Sigmoid colon (tissue), 7 donors: ENCODE measurements around the gene CHID1. TPM values are rescaled to one million over a fixed set of nuclear protein-coding genes. Genes with fewer than 3 reads are reported as not detected.

Experiments used
- DNase-seq: peaks from one replicate; pipeline ENCODE4 v3.0.0-alpha.2; 2019
- H3K27ac ChIP-seq, 4 donors: fragments of 200-600 bp; sonication (generic); one replicate each; pipeline ENCODE4 v1.5.1; 2016 to 2019; ENCODE audit warnings: mild to moderate bottlenecking in 1 of 4
- H3K27me3 ChIP-seq, 3 donors: fragments of 200-600 bp; sonication (generic); one replicate each; pipeline ENCODE4 v1.5.1; 2019; ENCODE audit warnings: mild to moderate bottlenecking in 1 of 3
- H3K36me3 ChIP-seq, 4 donors: fragments of 200-600 bp; sonication (generic); one replicate each; pipeline ENCODE4 v1.5.1; 2016 to 2019
- H3K4me1 ChIP-seq, 4 donors: fragments of 200-600 bp; sonication (generic); one replicate each; pipeline ENCODE4 v1.5.1; 2017 to 2019
- H3K4me3 ChIP-seq, 4 donors: fragments of 200-600 bp; sonication (generic); one replicate each; pipeline ENCODE4 v1.5.1; 2017 to 2019; ENCODE audit warnings: mild to moderate bottlenecking in 2 of 4, moderate library complexity in 1 of 4
- H3K9me3 ChIP-seq, 4 donors: fragments of 200-600 bp in 3 of 4; sonication (generic) in 3 of 4; one replicate each; pipeline versions ENCODE4 v1.5.1 to v1.6.1; 2013 to 2019
- EP300 ChIP-seq, 4 donors: sonication (generic); formaldehyde crosslinking; IDR thresholded peaks; one replicate each; pipeline ENCODE4 v1.6.1; 2017; ENCODE audit warnings: antibody characterized with exemption in 4 of 4
- POLR2A ChIP-seq, 2 donors: fragments of 450-650 bp; IDR thresholded peaks; one replicate each; pipeline ENCODE4 v1.6.1; 2016; ENCODE audit warnings: antibody characterized with exemption in 2 of 2, mild to moderate bottlenecking in 2 of 2, moderate library complexity in 2 of 2
- POLR2AphosphoS5 ChIP-seq, 4 donors: sonication (generic); formaldehyde crosslinking; IDR thresholded peaks; one replicate each; pipeline ENCODE4 v1.6.1; 2017; ENCODE audit warnings: antibody characterized with exemption in 4 of 4
- WGBS, 2 donors: extraction: QIAGEN DNeasy Blood & Tissue Kit; methylation state at CpG; one replicate each; pipeline ENCODE4 v1.1.7; 2013; 5-methylcytosine and 5-hydroxymethylcytosine counted together
- intact Hi-C: fragments of 100-400 bp; cut with DNase I; formaldehyde crosslinking; loops from one replicate; pipeline ENCODE4 v1.15.1; 2023
- polyA plus RNA-seq, 3 donors: library from polyadenylated mRNA; stranded (reverse); fragments of 200-250 nt; gene quantifications; one replicate each; pipeline ENCODE4 v1.2.3, GENCODE V29; 2013
- total RNA-seq, 4 donors: library from RNA; depleted of rRNA; stranded (reverse); fragments of >200 nt; gene quantifications; one replicate each; pipeline ENCODE4 v1.1.0, GENCODE V29; 2016
- TF ChIP-seq, protein P1 (sequence below), 4 experiments: fragments of 450-650 bp in 3 of 4; fragments of 200-600 bp in 1 of 4; IDR thresholded peaks; one replicate each; pipeline ENCODE4 v1.5.1; 2016 to 2019; ENCODE audit warnings: antibody characterized with exemption in 4 of 4, mild to moderate bottlenecking in 3 of 4, moderate library complexity in 2 of 4
- donor health status: healthy with polysubstance abuse.
- donor health status: Bipolar disorder and iron deficiency.
- donor health status: healthy.

Gene CHID1
- total and polyA plus RNA-seq, 7 donors, result 16.9 to 52.3 (median 47.1) TPM

DNA sequence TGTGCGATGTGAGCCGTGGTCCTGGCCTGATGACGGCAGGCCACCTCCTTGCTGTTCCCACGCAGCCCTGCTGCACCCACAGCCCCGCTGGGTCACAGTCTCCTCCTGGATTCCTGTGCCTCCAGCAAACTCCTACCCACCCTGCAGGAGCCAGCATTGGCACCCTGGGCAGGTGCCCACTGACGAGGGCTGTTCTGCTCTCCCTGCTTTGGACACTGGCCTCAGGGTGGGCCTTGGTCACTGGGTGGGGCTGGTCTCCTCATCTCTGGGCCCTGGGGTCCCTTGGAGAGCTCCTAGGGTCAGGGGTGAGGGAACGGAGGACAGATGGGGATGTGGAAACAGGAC is 55.3 kb downstream of the CHID1 start:
- 86 to 89% methylated on average over 7 of the region's 7 CpGs for WGBS, 2 donors
- Histone ChIP-seq H3K4me1 (peaks cover 0 to 26% (median 21%) of the 10 kb centered on the region in 4 donors), H3K9me3 (no peaks in the 10 kb centered on the region), H3K27ac (no peak overlapping the region), H3K4me3 (no peak overlapping the region), H3K36me3 (peaks cover 0 to 7% (median 0%) of the 10 kb centered on the region in 4 donors), H3K27me3 (peaks cover 0 to under 1% (median 0%) of the 10 kb centered on the region in 3 donors)
- no peak for DNase-seq
- TF ChIP-seq POLR2A (IDR thresholded peaks at IDR 0.05), result no peak
- TF ChIP-seq, protein P1, sequence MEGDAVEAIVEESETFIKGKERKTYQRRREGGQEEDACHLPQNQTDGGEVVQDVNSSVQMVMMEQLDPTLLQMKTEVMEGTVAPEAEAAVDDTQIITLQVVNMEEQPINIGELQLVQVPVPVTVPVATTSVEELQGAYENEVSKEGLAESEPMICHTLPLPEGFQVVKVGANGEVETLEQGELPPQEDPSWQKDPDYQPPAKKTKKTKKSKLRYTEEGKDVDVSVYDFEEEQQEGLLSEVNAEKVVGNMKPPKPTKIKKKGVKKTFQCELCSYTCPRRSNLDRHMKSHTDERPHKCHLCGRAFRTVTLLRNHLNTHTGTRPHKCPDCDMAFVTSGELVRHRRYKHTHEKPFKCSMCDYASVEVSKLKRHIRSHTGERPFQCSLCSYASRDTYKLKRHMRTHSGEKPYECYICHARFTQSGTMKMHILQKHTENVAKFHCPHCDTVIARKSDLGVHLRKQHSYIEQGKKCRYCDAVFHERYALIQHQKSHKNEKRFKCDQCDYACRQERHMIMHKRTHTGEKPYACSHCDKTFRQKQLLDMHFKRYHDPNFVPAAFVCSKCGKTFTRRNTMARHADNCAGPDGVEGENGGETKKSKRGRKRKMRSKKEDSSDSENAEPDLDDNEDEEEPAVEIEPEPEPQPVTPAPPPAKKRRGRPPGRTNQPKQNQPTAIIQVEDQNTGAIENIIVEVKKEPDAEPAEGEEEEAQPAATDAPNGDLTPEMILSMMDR (IDR thresholded peaks at IDR 0.05), result no peak
- no peak for TF ChIP-seq EP300 (IDR thresholded peaks at IDR 0.05)
- TF ChIP-seq POLR2AphosphoS5 (IDR thresholded peaks at IDR 0.05), result no peak
- intact Hi-C loops, result no loop called here

- Histone ChIP-seq H3K4me1 (peaks cover 0 to 25% (median 21%) of the 10 kb centered on the region in 4 donors), H3K9me3 (no peaks in the 10 kb centered on the region), H3K27me3 (peaks cover 0 to 3% (median 0%) of the 10 kb centered on the region in 3 donors), H3K4me3 (no peak overlapping the region), H3K36me3 (peaks cover 0 to 7% (median 0%) of the 10 kb centered on the region in 4 donors), H3K27ac (no peak overlapping the region)
- intact Hi-C loops, result no loop called here
- no peak for TF ChIP-seq POLR2A (IDR thresholded peaks at IDR 0.05)
- TF ChIP-seq POLR2AphosphoS5 (IDR thresholded peaks at IDR 0.05), result no peak
- no peak for TF ChIP-seq EP300 (IDR thresholded peaks at IDR 0.05)
- TF ChIP-seq, protein P1 (IDR thresholded peaks at IDR 0.05), result no peak
- DNase-seq, result no peak
- WGBS, 2 donors, result 88 to 89% methylated on average over 20 of the region's 20 CpGs
Observed at GRCh38 chr11:854601-855329, 55.8 kb downstream of the CHID1 start.

DNA sequence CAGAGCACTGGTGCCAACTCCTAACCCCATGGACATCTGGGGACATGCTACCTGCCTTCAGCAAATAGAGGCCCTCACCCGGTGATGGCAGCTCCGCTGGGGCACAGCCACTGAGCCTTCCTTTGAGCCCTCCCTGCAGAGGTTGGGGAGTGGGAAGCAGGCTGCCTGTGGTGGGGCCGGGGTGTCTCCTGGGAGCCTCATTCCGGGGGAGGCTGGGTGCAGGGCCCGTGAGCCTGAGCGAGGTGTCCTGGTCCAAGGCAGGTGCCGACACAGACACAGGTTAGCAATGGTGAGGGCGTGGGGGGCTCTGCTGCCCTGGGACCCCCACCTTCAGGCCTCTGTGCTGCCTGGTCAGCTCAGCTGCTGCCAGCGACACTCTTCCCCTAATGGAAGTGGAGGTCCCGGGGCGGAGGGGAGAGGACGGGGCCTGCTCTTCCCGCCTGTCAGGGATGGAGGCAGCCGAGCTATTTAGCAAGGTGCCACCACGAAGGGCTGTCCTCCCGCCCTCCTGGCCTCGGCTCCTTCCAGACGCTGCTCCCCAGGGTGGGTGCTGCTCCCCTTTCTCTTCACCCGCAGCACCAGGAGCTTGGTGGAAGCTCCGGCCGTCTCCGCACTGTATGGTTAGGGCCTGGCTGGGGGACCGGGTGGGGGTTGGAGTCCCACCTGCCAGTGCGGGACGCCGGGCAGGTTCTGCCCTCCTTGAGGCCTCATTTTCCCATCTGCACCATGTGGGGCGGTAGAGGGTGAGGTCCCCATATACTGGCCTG is 56.7 kb downstream of the CHID1 start:
- 87 to 94% methylated on average over 27 of the region's 27 CpGs for WGBS, 2 donors
- peaks cover 0 to 7% (median 0%) of the 10 kb centered on the region in 4 donors for H3K36me3 ChIP-seq
- no peak overlapping the region for H3K27ac ChIP-seq
- no peaks in the 10 kb centered on the region for H3K9me3 ChIP-seq
- DNase-seq, result no peak
- intact Hi-C loops, result no loop called here
- TF ChIP-seq, protein P1 (IDR thresholded peaks at IDR 0.05), result no peak
- TF ChIP-seq EP300 (IDR thresholded peaks at IDR 0.05), result no peak
- no peak for TF ChIP-seq POLR2AphosphoS5 (IDR thresholded peaks at IDR 0.05)
- no peak for TF ChIP-seq POLR2A (IDR thresholded peaks at IDR 0.05)
- H3K4me3 ChIP-seq, result no peak overlapping the region
- peaks cover 0 to 10% (median 4%) of the 10 kb centered on the region in 3 donors for H3K27me3 ChIP-seq
- peaks cover 0 to 24% (median 23%) of the 10 kb centered on the region in 4 donors for H3K4me1 ChIP-seq

GRCh38 chr11:852762-853161 is 57.8 kb downstream of the CHID1 start:
- Histone ChIP-seq H3K4me3 (no peak overlapping the region), H3K27me3 (peaks cover 0 to 21% (median 9%) of the 10 kb centered on the region in 3 donors), H3K27ac (no peak overlapping the region), H3K4me1 (peaks cover 0 to 35% (median 33%) of the 10 kb centered on the region in 4 donors), H3K36me3 (peaks cover 0 to 7% (median 0%) of the 10 kb centered on the region in 4 donors), H3K9me3 (no peaks in the 10 kb centered on the region)
- 41 to 77% methylated on average over 15 of the region's 15 CpGs for WGBS, 2 donors
- TF ChIP-seq POLR2A (IDR thresholded peaks at IDR 0.05) (no peak), POLR2AphosphoS5 (IDR thresholded peaks at IDR 0.05) (no peak), EP300 (IDR thresholded peaks at IDR 0.05) (no peak)
- TF ChIP-seq, protein P1 (IDR thresholded peaks at IDR 0.05), result no peak
- DNase-seq, result no peak
- intact Hi-C loops, result no loop called here
